22Rv1 (cell line): ENCODE results near the gene FARP1.

Experiments used
- CTCF ChIP-seq: fragments of 450-650 bp; IDR thresholded peaks from 2 replicates; pipeline ENCODE4 v1.5.1; 2017; ENCODE audit warnings: mild to moderate bottlenecking
- ZFX ChIP-seq: fragments of 450-650 bp; IDR thresholded peaks from 2 replicates; pipeline ENCODE4 v1.6.1; 2017; ENCODE audit warnings: antibody characterized with exemption, borderline replicate concordance

GRCh38 chr13:98377635-98378378 is 234.9 kb downstream of the FARP1 start:
- TF ChIP-seq CTCF (no peak), ZFX (no peak)
